Measurements from ENCODE around the gene HPX. TPM values are rescaled to one million over a fixed set of nuclear protein-coding genes. Genes with fewer than 3 reads are reported as not detected.

Gene HPX
- total RNA-seq, 1 donor from 2014 or later: 1.7 TPM

- TF ChIP-seq CTCF (IDR thresholded peaks at IDR 0.05): no peak
- Histone ChIP-seq H3K27ac (peak overlapping the region; percentile 15), H3K9me3 (no peaks in the 10 kb centered on the region), H3K4me1 (no peaks in the 10 kb centered on the region), H3K4me3 (no peak overlapping the region), H3K27me3 (ENCODE audit: low read depth) (no peaks in the 10 kb centered on the region), H3K36me3 (peaks cover 92% of the 10 kb centered on the region)
- DNase-seq (no peak), ATAC-seq (peak; percentile 79 to 86)
- intact Hi-C loops (cut with DNase I): no loop called here
Measured at GRCh38 chr11:6458352-6459098, 17.7 kb upstream of the HPX start.

GRCh38 chr11:6457581-6458320, 17.0 kb upstream of the HPX start:
- H3K4me1 ChIP-seq: no peaks in the 10 kb centered on the region
- no peak overlapping the region for H3K4me3 ChIP-seq
- ATAC-seq: peak; percentile 2 to 8
- TF ChIP-seq CTCF (IDR thresholded peaks at IDR 0.05): no peak
- H3K27ac ChIP-seq: peak overlapping the region; percentile 22
- no peaks in the 10 kb centered on the region for H3K27me3 ChIP-seq (ENCODE audit: low read depth)
- no peaks in the 10 kb centered on the region for H3K9me3 ChIP-seq
- peaks cover 95% of the 10 kb centered on the region for H3K36me3 ChIP-seq
- intact Hi-C loops (cut with DNase I): no loop called here
- no peak for DNase-seq

DNA sequence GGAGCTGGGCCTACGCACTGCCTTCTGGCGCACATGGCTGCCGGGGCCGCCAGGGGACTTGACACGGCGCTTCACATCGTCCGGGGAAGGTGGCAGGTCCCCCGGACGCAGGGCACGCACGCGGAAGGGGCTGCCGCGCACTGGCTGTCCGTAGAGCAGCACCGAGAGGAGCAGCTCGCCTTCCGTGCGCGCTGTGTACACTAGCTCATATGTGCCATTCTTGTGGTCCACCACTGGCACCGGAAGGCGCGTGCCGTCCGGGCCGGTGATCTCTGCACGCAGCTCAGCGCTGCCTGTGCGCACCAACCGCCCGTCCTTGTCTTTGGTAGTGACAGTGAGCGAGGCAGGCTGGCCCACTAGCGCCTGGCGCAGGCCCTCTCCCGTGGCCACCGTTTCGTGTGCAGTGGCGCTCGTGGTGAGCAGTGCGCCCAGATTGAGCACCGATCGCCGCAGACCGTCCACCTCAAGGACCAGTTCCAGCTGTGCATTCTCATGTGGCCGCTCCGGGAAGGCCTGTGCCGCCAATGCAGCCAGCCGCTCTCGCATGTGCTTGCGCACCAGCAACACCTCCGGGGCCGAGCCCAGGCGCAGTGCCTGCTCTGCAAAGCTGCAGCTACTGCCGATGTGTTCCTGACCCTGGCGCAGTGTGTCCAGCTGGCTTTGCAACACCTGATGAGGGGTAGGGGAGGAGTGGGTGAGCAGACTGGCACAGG, 15.7 kb upstream of the HPX start:
- ATAC-seq (peak in 1 of 2 donors; percentile 21), DNase-seq (no peak)
- peaks cover 97% of the 10 kb centered on the region for H3K36me3 ChIP-seq

DNA sequence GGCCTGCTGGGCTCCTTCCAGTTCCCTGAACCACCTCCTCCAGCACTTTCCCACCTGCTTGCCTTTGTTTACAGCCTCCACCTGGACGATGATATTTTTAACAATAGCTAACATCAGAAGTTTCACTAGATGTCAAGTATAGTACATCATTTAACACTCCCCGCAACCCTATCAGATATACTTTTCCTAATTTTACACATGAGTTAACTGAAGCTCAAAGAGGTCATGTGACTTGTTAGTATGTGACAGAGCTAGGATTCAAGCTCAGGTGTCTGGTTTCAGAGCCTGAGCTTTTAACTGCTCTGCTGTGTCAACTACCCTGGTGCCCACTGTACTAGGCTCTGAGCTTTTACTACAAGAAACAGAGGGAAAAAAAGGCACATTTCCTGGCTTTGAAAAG, 14.3 kb upstream of the HPX start:
- Histone ChIP-seq H3K9me3 (no peaks in the 10 kb centered on the region), H3K27ac (no peak overlapping the region), H3K36me3 (peaks cover 100% of the 10 kb centered on the region), H3K4me1 (no peaks in the 10 kb centered on the region), H3K4me3 (no peak overlapping the region), H3K27me3 (ENCODE audit: low read depth) (no peaks in the 10 kb centered on the region)
- no peak for TF ChIP-seq CTCF (IDR thresholded peaks at IDR 0.05)
- no peak for ATAC-seq
- no peak for DNase-seq
- intact Hi-C loops (cut with DNase I): no loop called here

More for the DNA sequence above, 15.7 kb upstream of the HPX start:
- H3K4me3 ChIP-seq: no peak overlapping the region
- no peak overlapping the region for H3K27ac ChIP-seq
- no peaks in the 10 kb centered on the region for H3K4me1 ChIP-seq
- H3K27me3 ChIP-seq (ENCODE audit: low read depth): no peaks in the 10 kb centered on the region
- H3K9me3 ChIP-seq: no peaks in the 10 kb centered on the region
- intact Hi-C loops (cut with DNase I): no loop called here
- no peak for TF ChIP-seq CTCF (IDR thresholded peaks at IDR 0.05)

GRCh38 chr11:6453152-6453551, 12.4 kb upstream of the HPX start:
- intact Hi-C loops (cut with DNase I): no loop called here
- Histone ChIP-seq H3K36me3 (peaks cover 98% of the 10 kb centered on the region), H3K4me1 (no peaks in the 10 kb centered on the region), H3K4me3 (no peak overlapping the region), H3K27ac (no peak overlapping the region), H3K9me3 (no peaks in the 10 kb centered on the region), H3K27me3 (ENCODE audit: low read depth) (no peaks in the 10 kb centered on the region)
- no peak for TF ChIP-seq CTCF (IDR thresholded peaks at IDR 0.05)
- ATAC-seq (no peak), DNase-seq (no peak)

All from lower lobe of right lung (tissue), 2 donors.